ENCODE measurements around the gene SLC29A3.

SLC29A3 gene

DNA sequence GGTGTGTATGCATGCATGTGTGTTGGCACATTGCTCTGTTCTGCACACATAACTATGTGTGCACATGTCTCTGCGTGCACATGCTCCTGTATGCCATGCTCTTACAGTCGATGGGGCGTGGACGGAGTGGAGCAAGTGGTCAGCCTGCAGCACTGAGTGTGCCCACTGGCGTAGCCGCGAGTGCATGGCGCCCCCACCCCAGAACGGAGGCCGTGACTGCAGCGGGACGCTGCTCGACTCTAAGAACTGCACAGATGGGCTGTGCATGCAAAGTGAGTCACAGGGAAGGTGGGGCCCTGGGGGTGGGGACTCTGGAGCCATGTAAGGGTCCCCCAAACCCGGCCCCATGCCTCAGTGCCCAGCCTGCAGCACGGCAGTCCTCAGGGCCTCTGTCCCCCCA, 30.6 kb upstream of the SLC29A3 start:
- no peak overlapping the region for H3K4me3 ChIP-seq (ENCODE audit: low read depth, low read length)
- DNase-seq (ENCODE audit: low read depth, low spot score) = no peak
- POLR2A ChIA-PET = no interaction called here
- CTCF ChIA-PET = interaction anchor here (1.6 to 6.1 kb wide), 3 partner anchors 345 to 364 kb away, joined by 3 to 86 read pairs (median 14); no protein-coding TSS in a partner anchor
- no peak for TF ChIP-seq CTCF (IDR thresholded peaks at IDR 0.05; ENCODE audit: insufficient read depth, low read length, missing control alignments)

DNA sequence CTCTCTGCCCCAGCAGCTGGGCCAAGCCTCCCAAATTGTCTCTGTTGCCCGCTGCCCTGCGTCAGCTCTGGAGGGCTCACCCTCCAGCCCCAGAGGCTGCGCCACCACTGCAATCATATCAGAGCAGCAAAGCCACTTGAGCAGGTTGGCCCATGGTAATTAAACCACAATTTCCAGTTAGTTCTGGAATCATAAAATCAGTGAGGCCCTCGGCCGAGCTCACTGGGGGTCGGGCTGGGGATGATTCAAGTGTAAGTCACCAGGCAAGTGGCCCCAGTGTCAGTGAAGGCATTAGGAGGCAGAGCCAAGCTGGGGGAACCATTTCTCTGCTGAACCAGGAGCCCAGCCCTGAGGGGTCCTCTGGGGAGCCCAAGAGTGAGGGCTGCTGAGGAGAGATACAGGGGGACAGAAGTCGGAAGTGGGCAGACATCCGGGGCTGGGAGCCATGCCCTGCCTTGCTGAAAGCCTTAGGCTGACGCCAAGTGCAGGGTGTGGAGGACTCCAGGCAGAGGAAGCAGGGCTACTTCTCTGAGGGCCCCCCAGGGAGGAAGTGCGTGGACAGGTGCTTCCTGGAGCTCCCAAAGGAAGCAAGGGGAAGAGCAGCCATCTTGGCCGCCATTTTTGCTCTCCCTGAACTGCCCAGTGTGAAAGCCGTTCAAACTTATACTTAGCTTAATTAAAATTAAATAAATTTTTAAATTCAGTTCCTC, 29.5 kb upstream of the SLC29A3 start:
- TF ChIP-seq CTCF (IDR thresholded peaks at IDR 0.05; ENCODE audit: insufficient read depth, low read length, missing control alignments) = no peak
- CTCF ChIA-PET = interaction anchor here (0.6 to 2.1 kb wide), 9 partner anchors 9 to 364 kb away, joined by 3 to 14 read pairs (median 3); no protein-coding TSS in a partner anchor
- POLR2A ChIA-PET = no interaction called here
- no peak for DNase-seq (ENCODE audit: low read depth, low spot score)
- H3K4me3 ChIP-seq (ENCODE audit: low read depth, low read length) = no peak overlapping the region

DNA sequence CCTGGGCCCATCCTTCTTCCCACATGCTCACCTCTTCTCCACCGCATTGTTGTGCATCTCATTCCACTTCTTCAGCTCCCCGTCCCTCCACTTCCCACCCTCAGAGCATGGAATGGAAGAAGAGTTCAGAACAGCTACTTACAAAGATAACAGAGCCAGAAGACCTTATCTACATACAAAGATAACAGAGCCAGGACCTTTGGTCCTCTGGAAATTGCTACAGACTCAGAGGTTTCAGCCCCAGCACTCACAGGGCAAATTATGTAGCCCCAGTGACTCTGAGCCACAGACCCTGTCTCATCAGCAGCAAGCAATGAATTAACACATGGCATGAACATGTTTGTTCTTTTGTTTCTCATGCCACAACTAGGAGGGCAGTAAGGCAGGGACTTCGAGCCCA, 28.7 kb upstream of the SLC29A3 start:
- DNase-seq (ENCODE audit: low read depth, low spot score) = no peak
- TF ChIP-seq CTCF (IDR thresholded peaks at IDR 0.05; ENCODE audit: insufficient read depth, low read length, missing control alignments) = no peak
- CTCF ChIA-PET = interaction anchor here (0.6 to 2.1 kb wide), 8 partner anchors 9 to 365 kb away, joined by 3 to 14 read pairs (median 4); no protein-coding TSS in a partner anchor
- no peak overlapping the region for H3K4me3 ChIP-seq (ENCODE audit: low read depth, low read length)
- POLR2A ChIA-PET = no interaction called here

DNA sequence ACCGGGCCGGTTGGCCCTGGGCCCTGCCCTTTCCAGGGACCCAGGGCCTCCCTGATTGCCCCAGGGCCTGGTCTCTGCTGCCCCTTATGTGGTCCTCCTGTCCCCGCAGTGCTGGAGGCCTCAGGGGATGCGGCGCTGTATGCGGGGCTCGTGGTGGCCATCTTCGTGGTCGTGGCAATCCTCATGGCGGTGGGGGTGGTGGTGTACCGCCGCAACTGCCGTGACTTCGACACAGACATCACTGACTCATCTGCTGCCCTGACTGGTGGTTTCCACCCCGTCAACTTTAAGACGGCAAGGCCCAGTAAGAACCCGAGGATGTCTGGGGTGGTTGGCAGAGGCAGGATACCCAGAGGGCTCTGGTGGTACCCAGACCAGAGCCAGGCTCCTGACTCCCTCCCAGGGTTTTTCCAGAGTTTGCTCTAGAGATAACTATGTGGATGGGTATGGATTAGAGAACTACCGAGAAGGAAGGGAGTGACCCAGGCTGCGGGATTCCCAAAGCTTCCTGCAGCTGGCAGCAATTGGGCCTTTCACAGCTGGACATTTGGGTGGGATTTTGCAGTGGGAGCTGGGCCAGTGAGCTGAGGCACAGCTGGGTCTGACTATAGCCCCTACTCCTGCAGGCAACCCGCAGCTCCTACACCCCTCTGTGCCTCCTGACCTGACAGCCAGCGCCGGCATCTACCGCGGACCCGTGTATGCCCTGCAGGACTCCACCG, 28.1 kb upstream of the SLC29A3 start:
- DNase-seq (ENCODE audit: low read depth, low spot score) = no peak
- TF ChIP-seq CTCF (IDR thresholded peaks at IDR 0.05; ENCODE audit: insufficient read depth, low read length, missing control alignments) = no peak
- ChIA-PET CTCF (interaction anchor here (1.6 to 2.9 kb wide), 4 partner anchors 21 to 366 kb away, joined by 6 to 15 read pairs (median 11); no protein-coding TSS in a partner anchor), POLR2A (no interaction called here)
- H3K4me3 ChIP-seq (ENCODE audit: low read depth, low read length) = no peak overlapping the region

DNA sequence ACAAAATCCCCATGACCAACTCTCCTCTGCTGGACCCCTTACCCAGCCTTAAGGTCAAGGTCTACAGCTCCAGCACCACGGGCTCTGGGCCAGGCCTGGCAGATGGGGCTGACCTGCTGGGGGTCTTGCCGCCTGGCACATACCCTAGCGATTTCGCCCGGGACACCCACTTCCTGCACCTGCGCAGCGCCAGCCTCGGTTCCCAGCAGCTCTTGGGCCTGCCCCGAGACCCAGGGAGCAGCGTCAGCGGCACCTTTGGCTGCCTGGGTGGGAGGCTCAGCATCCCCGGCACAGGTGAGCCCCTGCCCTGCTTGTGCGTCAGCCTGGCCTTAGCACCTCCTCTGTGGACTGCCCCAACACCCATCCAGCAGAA, 27.5 kb upstream of the SLC29A3 start:
- POLR2A ChIA-PET = no interaction called here
- CTCF ChIA-PET = interaction anchor here (1.6 to 2.9 kb wide), 3 partner anchors 11 to 83 kb away, joined by 6 to 15 read pairs (median 7); no protein-coding TSS in a partner anchor
- no peak for TF ChIP-seq CTCF (IDR thresholded peaks at IDR 0.05; ENCODE audit: insufficient read depth, low read length, missing control alignments)
- no peak for DNase-seq (ENCODE audit: low read depth, low spot score)
- H3K4me3 ChIP-seq (ENCODE audit: low read depth, low read length) = no peak overlapping the region

Measured in AG04449 (cell line).